PC-9 (cell line): ENCODE results near the gene ANKRD52. TPM values are rescaled to one million over a fixed set of nuclear protein-coding genes. Genes with fewer than 3 reads are reported as not detected.

Experiments
- Bru-seq: library from RNA; stranded (reverse); fragments of 400-500 nt; gene quantifications from one replicate; lab custom pipeline; 2021; lab: Mats Ljungman, UMichigan
- BruChase-seq, 2 experiments: library from RNA; stranded (reverse); fragments of 400-500 nt; gene quantifications; one replicate each; lab custom pipeline; 2021; lab: Mats Ljungman, UMichigan
- BruUV-seq: library from RNA; stranded (reverse); fragments of 400-500 nt; replicated peaks from 2 replicates; lab custom pipeline; 2021; lab: Mats Ljungman, UMichigan
- CTCF ChIA-PET: fragments of 300-600 bp; sonication (Branson Sonifier 250); formaldehyde crosslinking; loops from one replicate; lab custom pipeline; 2022; ENCODE audit warnings: antibody characterized with exemption; lab: Charles Lee
- POLR2A ChIA-PET: fragments of 300-600 bp; sonication (Branson Sonifier 250); formaldehyde crosslinking; loops from one replicate; lab custom pipeline; 2022; ENCODE audit warnings: antibody characterized with exemption; ENCODE audit not compliant: unreplicated experiment; lab: Charles Lee
- DNase-seq, 2 experiments: peaks; one replicate each; pipeline versions ENCODE4 v3.0.0 to v3.0.0-alpha.2; 2015 to 2022; ENCODE audit warnings: mixed read lengths in 1 of 2
- H2AFZ ChIP-seq: fragments of 200-600 bp; sonication (generic); 2 replicates; pipeline ENCODE4 v1.8.1; 2017; ENCODE audit warnings: antibody characterized with exemption
- H3F3A ChIP-seq: fragments of 200-600 bp; sonication (generic); 2 replicates; pipeline ENCODE4 v1.8.1; 2017; ENCODE audit warnings: antibody characterized with exemption, mild to moderate bottlenecking, low read depth; ENCODE audit not compliant: insufficient read depth
- H3K27ac ChIP-seq: fragments of 200-600 bp; sonication (generic); 2 replicates; pipeline ENCODE4 v1.6.1; 2016; ENCODE audit warnings: mixed run types
- H3K27me3 ChIP-seq: fragments of 200-600 bp; sonication (generic); 2 replicates; pipeline ENCODE4 v1.6.1; 2016; ENCODE audit warnings: low read depth, mixed run types; ENCODE audit not compliant: insufficient read depth
- H3K36me3 ChIP-seq: fragments of 200-600 bp; sonication (generic); 2 replicates; pipeline ENCODE4 v1.6.1; 2016; ENCODE audit warnings: low read depth, mixed run types
- H3K4me1 ChIP-seq: fragments of 200-600 bp; sonication (generic); replicated peaks from 2 replicates; pipeline ENCODE4 v1.6.1; 2016; ENCODE audit warnings: mixed run types; ENCODE audit not compliant: insufficient read depth
- H3K4me2 ChIP-seq: fragments of 200-600 bp; sonication (generic); 2 replicates; pipeline ENCODE4 v1.6.1; 2017; ENCODE audit warnings: mixed run types
- H3K4me3 ChIP-seq: fragments of 200-600 bp; sonication (generic); 2 replicates; pipeline ENCODE4 v1.6.1; 2016; ENCODE audit warnings: mixed run types
- H3K79me2 ChIP-seq: fragments of 200-600 bp; sonication (generic); 2 replicates; pipeline ENCODE4 v1.6.1; 2017; ENCODE audit warnings: low read depth, mixed run types
- H3K9me2 ChIP-seq: fragments of 200-600 bp; sonication (generic); 2 replicates; pipeline ENCODE4 v1.8.1; 2017; ENCODE audit warnings: mild to moderate bottlenecking; ENCODE audit not compliant: insufficient read depth
- H3K9me3 ChIP-seq: fragments of 200-600 bp; sonication (generic); 2 replicates; pipeline ENCODE4 v1.8.1; 2016; ENCODE audit warnings: low read depth; ENCODE audit not compliant: insufficient read depth
- H4K20me1 ChIP-seq: fragments of 200-600 bp; sonication (generic); 2 replicates; pipeline ENCODE4 v1.8.1; 2017; ENCODE audit not compliant: insufficient read depth
- CTCF ChIP-seq: fragments of 200-600 bp; sonication (generic); conservative IDR thresholded peaks from 2 replicates; pipeline ENCODE4 v1.6.1; 2017; ENCODE audit warnings: mixed run types, antibody characterized with exemption, mild to moderate bottlenecking, moderate library complexity
- EZH2 ChIP-seq: fragments of 200-600 bp; sonication (generic); IDR thresholded peaks from 2 replicates; pipeline ENCODE4 v1.8.0; 2017; ENCODE audit warnings: antibody characterized with exemption, low read depth
- intact Hi-C: fragments of 100-400 bp; cut with micrococcal nuclease; formaldehyde crosslinking; loops from one replicate; pipeline ENCODE4 v1.10.0; 2022; ENCODE audit not compliant: unreplicated experiment
- long read RNA-seq: library from polyadenylated mRNA; stranded (forward); transcript quantifications from one replicate; pipeline ENCODE4 v2.0.0, GENCODE V29; 2022
- total RNA-seq: library from RNA; stranded (reverse); gene quantifications from 2 replicates; pipeline ENCODE4 v1.2.3, GENCODE V29; 2021

Gene ANKRD52
- 59.4 and 62.8 TPM in 2 replicates for total RNA-seq
- percentile 70 among the genes with signal in this experiment for Bru-seq, nascent RNA
- percentile 91 among the genes with signal in this experiment for BruChase-seq, experiment 1, labeled RNA remaining after a 2-hour chase
- BruChase-seq, experiment 2, labeled RNA remaining after a 6-hour chase = percentile 93 among the genes with signal in this experiment
- long read RNA-seq, partial matches to known transcripts = 3 of 3 reads
- long read RNA-seq, other reads (novel, unspliced or antisense) = 0 of 3 reads

- Histone ChIP-seq H3K9me3 (no peaks in the 10 kb centered on the region), H4K20me1 (peaks cover 19% of the 10 kb centered on the region), H3K4me2 (peak within 1 kb of the TSS; percentile 96), H2AFZ (peak within 1 kb of the TSS; percentile 87), H3K4me3 (peak within 1 kb of the TSS; percentile 96), H3F3A (peaks cover 20% of the 10 kb centered on the region; the same call in 1 of the 2 replicates), H3K9me2 (no peaks in the 10 kb centered on the region; the same call in 1 of the 2 replicates), H3K4me1 (peaks cover 31% of the 10 kb centered on the region), H3K79me2 (peaks cover 26% of the 10 kb centered on the region), H3K36me3 (peaks cover 27% of the 10 kb centered on the region), H3K27me3 (no peaks in the 10 kb centered on the region), H3K27ac (no peak within 1 kb of the TSS)
- no TSS peak for BruUV-seq
- peak; percentile 40 to 77 for DNase-seq
- TF ChIP-seq CTCF = peak; percentile 61
- TF ChIP-seq EZH2 = no peak
- ChIA-PET CTCF (interaction anchor here (0.6 to 1.0 kb wide), 4 partner anchors 67 to 198 kb away, joined by 3 to 6 read pairs (median 4); partner anchors contain the start of gene STAT2), POLR2A (no interaction called here)
- intact Hi-C loops = loop anchor here (1.0 kb wide), 1 partner anchor 8 kb away; the partner anchor contains the start of gene COQ10A
Measured at GRCh38 chr12:56258068-56258819, at the start of gene ANKRD52. Gene ANKRD52 (minus strand): TSS chr12:56258384. CDS start chr12:56258269, 115 bp downstream.

GRCh38 chr12:56307221-56307965 lies 49.2 kb upstream of the ANKRD52 start:
- Histone ChIP-seq H3K4me1 (no peaks in the 10 kb centered on the region), H3K4me3 (no peak overlapping the region), H3K36me3 (peaks cover 8% of the 10 kb centered on the region; the same call in 1 of the 2 replicates), H2AFZ (no peak overlapping the region), H3F3A (peaks cover 11% of the 10 kb centered on the region; the same call in 1 of the 2 replicates), H3K4me2 (no peak overlapping the region), H3K9me2 (no peaks in the 10 kb centered on the region), H3K79me2 (no peaks in the 10 kb centered on the region), H3K27ac (no peak overlapping the region), H3K27me3 (no peaks in the 10 kb centered on the region), H4K20me1 (no peaks in the 10 kb centered on the region), H3K9me3 (no peaks in the 10 kb centered on the region)
- no peak for TF ChIP-seq CTCF
- TF ChIP-seq EZH2 = no peak
- BruUV-seq = no TSS peak
- no peak for DNase-seq
- ChIA-PET POLR2A (no interaction called here), CTCF (no interaction called here)
- intact Hi-C loops = no loop called here
